GM21723 (cell line): ENCODE results near the gene PCK1.

ENCODE experiments used
- ATAC-seq: cut with Tn5 transposase; IDR thresholded peaks from one replicate; pipeline ENCODE4 v1.9.1; 2021; ENCODE audit warnings: mild to moderate bottlenecking, moderate library complexity; ENCODE audit not compliant: unreplicated experiment

The PCK1 gene

GRCh38 chr20:57587278-57587988 lies 26.5 kb downstream of the PCK1 start:
- ATAC-seq = no peak

GRCh38 chr20:57587989-57588377 lies 27.1 kb downstream of the PCK1 start:
- ATAC-seq = no peak

GRCh38 chr20:57588596-57588995 lies 27.7 kb downstream of the PCK1 start:
- ATAC-seq = no peak

- ATAC-seq = no peak
Measured at GRCh38 chr20:57589123-57589727, 28.3 kb downstream of the PCK1 start.

GRCh38 chr20:57589728-57590484 lies 29.0 kb downstream of the PCK1 start:
- no peak for ATAC-seq

- ATAC-seq = no peak
Measured at GRCh38 chr20:57590485-57591288, 29.8 kb downstream of the PCK1 start.

- no peak for ATAC-seq
Measured at GRCh38 chr20:57591289-57592229, 30.6 kb downstream of the PCK1 start.

GRCh38 chr20:57592263-57593092 lies 31.6 kb downstream of the PCK1 start:
- no peak for ATAC-seq

GRCh38 chr20:57593134-57593886 lies 32.4 kb downstream of the PCK1 start:
- ATAC-seq = no peak

GRCh38 chr20:57594092-57594951 lies 33.4 kb downstream of the PCK1 start:
- no peak for ATAC-seq

- no peak for ATAC-seq
Measured at GRCh38 chr20:57595041-57596030, 34.4 kb downstream of the PCK1 start.

GRCh38 chr20:57596358-57596757 lies 35.4 kb downstream of the PCK1 start:
- no peak for ATAC-seq

- no peak for ATAC-seq
Measured at GRCh38 chr20:57596998-57597939, 36.4 kb downstream of the PCK1 start.

GRCh38 chr20:57598060-57598459 lies 37.1 kb downstream of the PCK1 start:
- ATAC-seq = no peak

- no peak for ATAC-seq
Measured at GRCh38 chr20:57598491-57598890, 37.6 kb downstream of the PCK1 start.
